GM12873 (cell line): ENCODE measurements around the gene ABCB11.

Source experiments
- CTCF ChIP-seq: IDR thresholded peaks from 2 replicates; pipeline ENCODE4 v1.5.1; 2012; ENCODE audit warnings: low read depth, mild to moderate bottlenecking, moderate library complexity, low read length, control low read depth; ENCODE audit not compliant: insufficient read depth; ENCODE audit errors: missing control alignments

ABCB11 gene

GRCh38 chr2:168894720-168895119 is 136.4 kb downstream of the ABCB11 start:
- TF ChIP-seq CTCF, result no peak

GRCh38 chr2:168894101-168894500 is 137.0 kb downstream of the ABCB11 start:
- TF ChIP-seq CTCF, result no peak

GRCh38 chr2:168892327-168892726 is 138.8 kb downstream of the ABCB11 start:
- no peak for TF ChIP-seq CTCF

GRCh38 chr2:168890006-168890782 is 140.9 kb downstream of the ABCB11 start, which contains the start of gene SPC25:
SPC25 (minus strand) TSS chr2:168890430; CDS start chr2:168889519, 911 bp downstream.
- TF ChIP-seq CTCF, result no peak

GRCh38 chr2:168889635-168890005 is 141.5 kb downstream of the ABCB11 start:
- no peak for TF ChIP-seq CTCF

GRCh38 chr2:168884975-168885374 is 146.1 kb downstream of the ABCB11 start:
- TF ChIP-seq CTCF, result no peak

GRCh38 chr2:168874368-168875054 is 156.6 kb downstream of the ABCB11 start:
- TF ChIP-seq CTCF, result no peak
